GM12865 (cell line): Measurements from ENCODE around the gene ASF1B.

Source experiments
- DNase-seq: peaks from one replicate; pipeline ENCODE4 v3.0.0; 2010; ENCODE audit warnings: low read depth
- H3K4me3 ChIP-seq: 2 replicates; pipeline ENCODE4 v1.5.1; 2011; ENCODE audit warnings: mild to moderate bottlenecking, low read depth, low read length, control low read depth
- CTCF ChIP-seq: IDR thresholded peaks from 2 replicates; pipeline ENCODE4 v1.5.1; 2011; ENCODE audit warnings: low read length, control low read depth, low read depth, inconsistent platforms; ENCODE audit not compliant: insufficient read depth; ENCODE audit errors: missing control alignments

ASF1B gene

GRCh38 chr19:14102102-14102696 is 34.2 kb downstream of the ASF1B start:
- no peak for DNase-seq
- no peak overlapping the region for H3K4me3 ChIP-seq
- no peak for TF ChIP-seq CTCF

- DNase-seq, result no peak
- no peak for TF ChIP-seq CTCF
- H3K4me3 ChIP-seq, result no peak overlapping the region
These were observed 35.3 kb downstream of the ASF1B start for GRCh38 chr19:14101003-14101545.

GRCh38 chr19:14097532-14098151 is 38.7 kb downstream of the ASF1B start:
- no peak for TF ChIP-seq CTCF
- no peak for DNase-seq
- H3K4me3 ChIP-seq, result no peak overlapping the region

GRCh38 chr19:14096272-14096992 is 40.0 kb downstream of the ASF1B start:
- no peak overlapping the region for H3K4me3 ChIP-seq
- TF ChIP-seq CTCF, result no peak
- DNase-seq, result no peak

GRCh38 chr19:14094854-14095253 is 41.5 kb downstream of the ASF1B start:
- no peak for DNase-seq
- no peak for TF ChIP-seq CTCF

GRCh38 chr19:14093117-14093823 is 43.1 kb downstream of the ASF1B start:
- no peak for DNase-seq
- no peak overlapping the region for H3K4me3 ChIP-seq
- TF ChIP-seq CTCF, result no peak

More at GRCh38 chr19:14094854-14095253, 41.5 kb downstream of the ASF1B start:
- H3K4me3 ChIP-seq, result no peak overlapping the region
